Activated naive CD4-positive, alpha-beta T cell treated with anti-CD3 and anti-CD28 coated beads for 36 hours (primary cell): ENCODE measurements around the gene DIO1. TPM values are rescaled to one million over a fixed set of nuclear protein-coding genes. Genes with fewer than 3 reads are reported as not detected.

Experiments used
- CTCF ChIA-PET: fragments of 350-600 bp; sonication (Branson Sonifier 250); formaldehyde crosslinking; loops from one replicate; lab custom pipeline; 2021; ENCODE audit warnings: antibody characterized with exemption; lab: Charles Lee
- DNase-seq: peaks from one replicate; pipeline ENCODE4 v3.0.0-alpha.2; 2020
- H3K27ac Mint-ChIP-seq: one replicate; pipeline ENCODE4 v1.8.0; 2021; ENCODE audit warnings: mild to moderate bottlenecking, mixed read lengths
- H3K27me3 Mint-ChIP-seq: one replicate; pipeline ENCODE4 v1.8.0; 2021; ENCODE audit warnings: low read depth, mixed read lengths
- H3K36me3 Mint-ChIP-seq: one replicate; pipeline ENCODE4 v1.8.0; 2021; ENCODE audit warnings: low read depth, mixed read lengths
- H3K4me1 Mint-ChIP-seq: one replicate; pipeline ENCODE4 v1.8.0; 2021; ENCODE audit warnings: low read depth, mixed read lengths
- H3K4me3 Mint-ChIP-seq: one replicate; pipeline ENCODE4 v1.8.0; 2021; ENCODE audit warnings: mild to moderate bottlenecking, moderate library complexity, mixed read lengths
- H3K9me3 Mint-ChIP-seq: one replicate; pipeline ENCODE4 v1.8.0; 2021; ENCODE audit warnings: mixed read lengths
- intact Hi-C: fragments of 100-400 bp; cut with micrococcal nuclease; formaldehyde crosslinking; loops from one replicate; pipeline ENCODE4 v1.15.1; 2023
- total RNA-seq, 2 experiments: library from RNA; stranded (reverse); gene quantifications; one replicate each; pipeline ENCODE4 v1.2.3, GENCODE V29; 2021

Gene DIO1
- total RNA-seq, 2 experiments from 2014 or later, result not detected

DNA sequence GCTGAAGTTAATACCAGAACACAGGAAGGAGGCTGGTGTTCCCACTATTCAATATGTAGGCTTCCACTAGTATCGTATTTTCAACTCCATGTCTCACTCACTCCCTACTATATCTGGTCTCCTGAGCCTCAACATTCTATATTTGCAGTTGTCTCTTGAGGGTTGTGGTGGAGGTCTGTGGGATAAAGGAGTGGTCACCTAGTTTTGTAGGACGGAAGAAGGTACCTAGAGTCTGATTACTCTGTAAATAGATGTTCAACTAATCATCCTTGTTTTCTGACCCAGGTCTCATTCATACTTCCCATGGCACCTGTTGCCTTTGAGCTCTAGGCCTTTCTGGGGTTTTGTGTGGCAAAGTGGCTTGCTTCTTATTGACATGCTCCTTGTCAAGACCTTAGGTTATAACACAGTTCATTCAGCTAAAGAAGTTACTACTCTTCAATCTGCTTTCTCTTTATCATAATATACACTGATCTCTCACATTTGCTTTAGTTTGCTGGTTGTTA is 33.4 kb downstream of the DIO1 start:
- Mint-ChIP-seq H3K27ac (no peak overlapping the region), H3K4me1 (peaks cover 1% of the 10 kb centered on the region), H3K36me3 (peaks cover 14% of the 10 kb centered on the region)

DNA sequence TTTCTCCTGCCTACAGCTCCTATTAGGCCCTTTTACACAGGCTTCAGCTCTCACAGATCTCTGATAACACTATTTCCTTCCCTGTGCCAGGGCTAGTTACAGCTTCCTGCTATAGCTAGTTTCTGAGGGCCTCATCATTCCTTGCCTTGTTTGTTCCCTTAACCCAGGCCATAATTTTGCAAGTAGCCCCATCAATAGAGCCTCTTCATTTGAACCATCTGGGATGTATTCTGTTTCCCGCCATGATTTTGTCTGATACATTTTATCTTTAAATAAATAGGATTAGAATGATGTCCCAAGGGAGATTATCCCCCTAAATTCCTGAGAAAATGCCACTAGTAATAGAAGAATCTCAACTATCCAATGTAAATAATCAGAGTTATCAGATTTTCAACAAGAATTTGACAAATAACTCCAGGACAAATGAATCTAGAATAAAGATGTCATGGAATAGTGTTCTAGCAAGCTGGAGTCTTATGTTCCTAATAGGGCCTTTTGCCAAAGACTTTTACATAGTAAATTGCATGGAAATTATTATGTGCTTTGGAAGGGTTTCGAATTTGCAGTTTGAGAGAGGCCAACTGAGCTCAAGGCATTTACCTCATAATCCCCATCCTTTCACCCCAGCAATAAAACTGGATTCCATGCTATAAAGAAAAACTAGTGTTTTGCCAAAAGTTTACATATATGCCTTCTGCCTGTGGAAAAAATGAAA is 35.4 kb downstream of the DIO1 start:
- Mint-ChIP-seq H3K9me3 (no peaks in the 10 kb centered on the region), H3K27me3 (no peaks in the 10 kb centered on the region), H3K4me1 (no peaks in the 10 kb centered on the region), H3K36me3 (peaks cover 17% of the 10 kb centered on the region), H3K4me3 (no peak overlapping the region), H3K27ac (no peak overlapping the region)
- DNase-seq, result no peak
- intact Hi-C loops, result no loop called here
- CTCF ChIA-PET, result interaction anchor here (0.7 to 1.6 kb wide), 4 partner anchors 13 to 50 kb away, joined by 3 to 4 read pairs (median 4); no protein-coding TSS in a partner anchor

More for the DNA sequence above, 33.4 kb downstream of the DIO1 start:
- H3K27me3 Mint-ChIP-seq, result no peaks in the 10 kb centered on the region
- no peaks in the 10 kb centered on the region for H3K9me3 Mint-ChIP-seq
- H3K4me3 Mint-ChIP-seq, result no peak overlapping the region
- no peak for DNase-seq
- CTCF ChIA-PET, result interaction anchor here (0.7 to 1.6 kb wide), 2 partner anchors 22 to 67 kb away, joined by 4 read pairs; no protein-coding TSS in a partner anchor
- intact Hi-C loops, result no loop called here

DNA sequence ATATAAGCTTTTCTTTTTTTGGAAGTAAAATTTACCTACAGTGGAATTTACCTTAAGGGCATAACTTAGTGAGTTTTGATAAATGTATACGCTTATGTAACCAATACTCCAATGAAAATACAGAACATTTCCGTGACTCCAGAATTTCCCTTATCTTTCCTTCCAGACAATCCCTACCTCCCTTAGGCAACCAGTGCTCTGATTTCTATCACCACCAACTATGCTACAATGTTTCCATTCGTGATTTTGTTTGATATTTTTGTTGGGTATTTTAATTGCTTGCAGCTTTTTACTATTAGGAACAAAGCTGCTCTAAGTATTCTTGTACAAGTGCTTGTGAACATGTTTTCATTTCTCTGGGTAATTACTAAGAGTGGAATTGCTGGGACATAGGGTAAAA is 36.9 kb downstream of the DIO1 start:
- Mint-ChIP-seq H3K27ac (no peak overlapping the region), H3K27me3 (no peaks in the 10 kb centered on the region), H3K4me3 (no peak overlapping the region), H3K9me3 (peaks cover 2% of the 10 kb centered on the region), H3K36me3 (peaks cover 26% of the 10 kb centered on the region), H3K4me1 (no peaks in the 10 kb centered on the region)
- DNase-seq, result no peak
- CTCF ChIA-PET, result interaction anchor here (1.0 to 1.7 kb wide), 3 partner anchors 15 to 28 kb away, joined by 3 to 4 read pairs (median 3); partner anchors contain the start of gene LRRC42
- intact Hi-C loops, result no loop called here

DNA sequence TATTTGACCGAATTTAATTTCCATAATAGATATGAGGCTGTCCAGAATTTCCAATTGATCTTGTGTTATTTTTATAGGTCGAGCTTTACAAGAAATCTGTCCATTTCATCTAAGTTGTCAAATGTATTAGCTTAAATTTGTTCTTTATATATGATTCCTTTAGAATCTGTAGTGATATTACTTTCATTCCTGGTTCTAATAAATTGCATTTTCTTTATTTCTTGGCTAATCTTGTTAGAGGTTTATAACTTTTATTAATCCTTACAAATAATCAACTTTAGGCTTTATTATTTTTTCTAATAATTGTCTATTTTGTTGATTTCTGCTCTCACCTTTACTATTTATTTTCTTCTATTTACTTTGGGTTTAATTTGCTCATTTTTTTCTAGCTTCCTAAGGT is 37.5 kb downstream of the DIO1 start:
- Mint-ChIP-seq H3K36me3 (peaks cover 27% of the 10 kb centered on the region), H3K27ac (no peak overlapping the region), H3K27me3 (no peaks in the 10 kb centered on the region), H3K9me3 (peaks cover 2% of the 10 kb centered on the region), H3K4me1 (no peaks in the 10 kb centered on the region), H3K4me3 (no peak overlapping the region)
- CTCF ChIA-PET, result interaction anchor here (1.0 to 1.7 kb wide), 3 partner anchors 15 to 27 kb away, joined by 3 to 4 read pairs (median 3); partner anchors contain the start of gene LRRC42
- no peak for DNase-seq
- intact Hi-C loops, result no loop called here

DNA sequence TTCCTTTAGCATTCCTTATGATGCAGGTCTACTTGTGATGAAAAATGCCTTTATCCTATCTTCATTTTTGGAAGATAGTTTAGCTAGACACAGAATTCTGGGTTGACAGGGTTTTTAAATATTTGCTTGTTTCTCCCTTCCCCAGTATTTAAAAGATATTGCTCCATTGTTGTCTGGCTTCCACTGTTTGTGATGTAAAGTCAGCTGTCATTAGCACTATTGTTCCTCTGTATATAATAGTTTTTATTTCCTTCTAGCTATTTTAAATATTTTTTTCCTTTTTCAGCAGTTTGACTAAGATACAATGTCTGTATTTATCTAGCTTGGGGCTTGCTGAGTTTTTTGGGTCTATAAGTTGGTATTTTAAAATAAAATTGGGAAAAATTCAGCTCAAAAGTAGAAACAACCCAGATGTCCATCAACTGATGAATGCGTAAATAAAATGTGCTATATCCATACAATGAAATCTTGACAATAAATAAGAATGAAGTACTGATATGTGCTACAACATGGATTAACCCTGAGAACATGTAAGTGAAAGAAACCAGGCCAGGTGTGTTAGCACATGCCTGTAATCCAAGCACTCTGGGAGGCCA is 40.3 kb downstream of the DIO1 start:
- no peak overlapping the region for H3K27ac Mint-ChIP-seq
- CTCF ChIA-PET, result interaction anchor here (1.1 to 1.5 kb wide), 4 partner anchors 8 to 25 kb away, joined by 3 to 5 read pairs (median 3); no protein-coding TSS in a partner anchor
- H3K4me1 Mint-ChIP-seq, result peaks cover 5% of the 10 kb centered on the region
- H3K27me3 Mint-ChIP-seq, result no peaks in the 10 kb centered on the region
- intact Hi-C loops, result no loop called here
- no peak overlapping the region for H3K4me3 Mint-ChIP-seq
- DNase-seq, result no peak
- peaks cover 2% of the 10 kb centered on the region for H3K9me3 Mint-ChIP-seq
- H3K36me3 Mint-ChIP-seq, result peaks cover 24% of the 10 kb centered on the region

DNA sequence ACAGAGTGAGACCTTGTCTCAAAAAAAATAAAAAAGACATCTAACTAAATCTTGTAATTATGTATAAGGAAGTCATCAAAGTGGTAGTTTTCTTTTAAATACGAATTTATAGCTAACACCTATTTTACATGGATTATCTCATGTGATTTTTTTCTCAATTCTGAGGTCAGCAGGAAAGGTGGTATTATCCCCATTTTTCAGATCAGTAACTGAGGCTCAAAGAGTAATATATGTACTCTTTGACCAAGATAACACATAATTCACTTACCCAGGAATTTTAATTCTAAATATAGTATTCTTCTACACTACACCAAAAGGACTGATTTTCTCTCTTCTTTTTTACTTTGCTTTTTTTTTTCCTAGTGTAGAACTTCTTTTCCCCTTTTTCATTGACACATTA is 42.4 kb downstream of the DIO1 start:
- Mint-ChIP-seq H3K4me3 (no peak overlapping the region), H3K27me3 (no peaks in the 10 kb centered on the region), H3K36me3 (peaks cover 28% of the 10 kb centered on the region), H3K4me1 (peaks cover 8% of the 10 kb centered on the region), H3K27ac (no peak overlapping the region), H3K9me3 (peaks cover 2% of the 10 kb centered on the region)
- DNase-seq, result no peak
- CTCF ChIA-PET, result interaction anchor here (0.8 to 1.2 kb wide), 2 partner anchors 10 to 12 kb away, joined by 3 to 4 read pairs; no protein-coding TSS in a partner anchor
- intact Hi-C loops, result no loop called here

DNA sequence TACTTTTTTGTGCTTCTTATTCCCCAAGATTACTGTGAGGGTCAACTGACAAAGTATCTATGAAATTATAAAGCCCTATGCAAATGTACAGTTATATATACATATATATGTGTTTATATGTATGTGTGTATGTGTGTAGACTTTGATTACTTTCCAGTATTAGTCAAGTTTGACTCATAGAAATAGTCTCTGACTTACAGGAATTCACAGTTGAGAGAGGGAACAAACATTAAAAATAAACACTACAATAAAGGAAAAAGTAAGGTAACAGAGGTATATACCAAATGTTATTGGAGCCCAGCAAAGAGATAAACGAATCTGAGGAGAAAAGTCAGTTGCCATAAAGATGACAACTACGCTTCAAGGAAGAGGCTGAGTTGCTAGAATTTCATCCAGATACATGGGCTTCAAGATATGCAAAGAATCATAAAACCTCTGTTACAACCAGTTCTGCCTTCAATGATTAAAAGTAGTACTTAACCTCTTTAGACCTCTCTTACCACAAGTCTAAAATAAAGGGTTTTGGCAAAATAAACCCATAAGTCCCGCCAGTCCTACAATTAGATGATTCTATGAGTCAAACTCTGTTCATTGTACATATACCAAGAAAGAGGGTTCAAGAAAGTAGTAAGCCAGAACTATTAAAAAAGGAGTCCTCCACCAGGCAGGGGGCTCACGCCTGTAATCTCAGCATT is 44.3 kb downstream of the DIO1 start:
- Mint-ChIP-seq H3K4me1 (peaks cover 18% of the 10 kb centered on the region), H3K36me3 (peaks cover 28% of the 10 kb centered on the region), H3K27me3 (no peaks in the 10 kb centered on the region), H3K4me3 (no peak overlapping the region), H3K27ac (peak overlapping the region; percentile 65), H3K9me3 (peaks cover 2% of the 10 kb centered on the region)
- DNase-seq, result no peak
- intact Hi-C loops, result no loop called here
- CTCF ChIA-PET, result interaction anchor here (0.7 to 0.8 kb wide), 2 partner anchors 13 to 23 kb away, joined by 4 to 5 read pairs; no protein-coding TSS in a partner anchor

DNA sequence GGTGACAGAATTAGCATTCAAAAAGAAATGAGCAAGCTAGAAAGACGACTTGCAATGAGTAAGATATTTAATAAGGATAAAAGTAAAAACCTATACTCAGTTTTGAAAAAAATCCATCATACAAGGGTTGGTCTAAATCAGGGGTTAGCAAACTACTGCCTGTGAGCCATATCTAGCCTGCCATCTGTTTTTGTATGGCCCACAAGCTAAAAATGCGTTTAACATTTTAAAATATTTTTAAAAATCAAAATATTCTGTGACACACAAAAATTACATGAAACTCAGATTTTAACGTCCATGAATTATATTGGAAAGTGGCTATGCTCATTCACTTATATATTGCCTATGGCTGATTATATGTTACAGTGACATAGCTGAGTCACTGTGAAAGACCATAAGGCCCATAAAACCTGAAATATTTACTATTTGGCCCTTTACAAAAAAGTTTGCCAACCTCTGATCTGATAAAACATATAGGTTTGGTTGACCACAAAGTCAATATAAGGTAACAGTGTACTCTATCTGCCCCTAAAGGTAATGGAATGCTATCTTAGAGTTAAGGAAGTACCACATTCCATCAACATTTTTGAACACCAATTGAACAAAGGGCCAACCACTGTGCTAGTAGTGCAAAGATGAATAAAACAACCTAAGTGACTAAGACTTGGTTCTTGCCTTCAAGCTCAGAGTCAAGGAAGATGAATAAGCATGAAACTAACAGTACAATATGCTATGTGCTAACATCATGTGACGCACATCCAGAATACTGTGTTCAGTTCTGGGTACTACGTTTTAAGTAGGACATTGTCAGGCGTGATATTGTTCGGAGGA is 48.4 kb downstream of the DIO1 start:
- peak; percentile 23 for DNase-seq
- H3K4me1 Mint-ChIP-seq, result peaks cover 40% of the 10 kb centered on the region
- intact Hi-C loops, result loop anchor here (1.0 kb wide), 2 partner anchors 23 to 52 kb away; no protein-coding TSS in a partner anchor
- H3K36me3 Mint-ChIP-seq, result peaks cover 20% of the 10 kb centered on the region
- peak overlapping the region; percentile 55 for H3K27ac Mint-ChIP-seq
- peak overlapping the region; percentile 32 for H3K4me3 Mint-ChIP-seq
- H3K27me3 Mint-ChIP-seq, result no peaks in the 10 kb centered on the region
- no peaks in the 10 kb centered on the region for H3K9me3 Mint-ChIP-seq
- CTCF ChIA-PET, result interaction anchor here (0.6 to 1.5 kb wide), 5 partner anchors 8 to 81 kb away, joined by 3 to 11 read pairs (median 3); no protein-coding TSS in a partner anchor

DNA sequence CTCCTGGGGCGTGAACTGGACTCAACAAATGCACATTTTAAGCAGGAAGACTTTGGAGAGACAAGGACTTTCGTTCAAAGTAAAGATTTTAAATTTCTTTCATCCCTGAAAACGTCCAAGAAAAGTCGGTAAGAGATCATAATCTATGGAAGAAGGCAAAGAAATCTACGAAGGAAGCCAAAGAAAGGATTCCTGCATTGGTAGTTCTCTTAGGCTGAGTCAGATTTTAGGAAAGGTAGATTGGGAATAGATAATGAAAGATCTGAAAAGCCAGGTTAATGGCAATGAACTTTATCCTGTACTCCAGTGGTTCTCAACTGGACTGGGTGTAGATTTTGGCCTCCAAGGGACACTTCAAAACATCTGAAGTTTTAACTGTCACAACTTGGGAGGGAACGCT is 49.1 kb downstream of the DIO1 start:
- CTCF ChIA-PET, result interaction anchor here (0.6 to 1.1 kb wide), 2 partner anchors 14 to 21 kb away, joined by 3 read pairs; no protein-coding TSS in a partner anchor
- no peak for DNase-seq
- H3K36me3 Mint-ChIP-seq, result peaks cover 16% of the 10 kb centered on the region
- no peaks in the 10 kb centered on the region for H3K27me3 Mint-ChIP-seq
- peak overlapping the region; percentile 32 for H3K4me3 Mint-ChIP-seq
- H3K27ac Mint-ChIP-seq, result peak overlapping the region; percentile 55
- H3K9me3 Mint-ChIP-seq, result no peaks in the 10 kb centered on the region
- H3K4me1 Mint-ChIP-seq, result peaks cover 46% of the 10 kb centered on the region
- intact Hi-C loops, result no loop called here

DNA sequence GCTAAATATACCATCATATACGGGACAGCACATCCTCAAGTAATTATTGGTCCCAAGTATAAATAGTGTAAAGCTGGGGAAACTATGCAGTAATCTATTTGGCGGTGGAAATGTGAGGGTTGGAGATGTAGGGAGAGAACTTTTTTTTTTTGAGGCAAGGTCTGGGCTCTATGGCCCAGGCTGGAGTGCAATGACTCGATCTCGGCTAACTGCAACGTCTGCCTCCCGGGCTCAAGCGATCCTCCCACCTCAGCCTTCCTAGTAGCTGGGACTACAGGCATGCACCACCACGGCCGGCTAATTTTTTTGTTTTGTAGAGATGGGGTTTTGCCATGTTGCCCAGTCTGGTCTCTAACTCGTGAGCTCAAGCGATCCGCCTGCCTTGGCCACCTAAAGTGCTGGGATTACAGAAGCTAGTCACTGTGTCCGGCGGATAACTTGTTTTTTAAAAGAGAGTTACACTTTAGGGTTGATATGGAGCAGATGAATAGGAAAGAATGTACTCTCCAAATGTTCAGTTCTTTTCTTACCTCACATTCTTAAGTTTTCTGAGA is 49.6 kb downstream of the DIO1 start:
- intact Hi-C loops, result no loop called here
- no peak for DNase-seq
- CTCF ChIA-PET, result interaction anchor here (2.8 to 3.3 kb wide), 2 partner anchors 64 to 83 kb away, joined by 12 to 23 read pairs; no protein-coding TSS in a partner anchor
- Mint-ChIP-seq H3K27me3 (no peaks in the 10 kb centered on the region), H3K4me3 (peak overlapping the region; percentile 58), H3K36me3 (peaks cover 14% of the 10 kb centered on the region), H3K27ac (peak overlapping the region; percentile 35), H3K4me1 (peaks cover 46% of the 10 kb centered on the region), H3K9me3 (no peaks in the 10 kb centered on the region)
